Endodermal cell (in vitro differentiated cells): ENCODE data around the gene NLRP1. TPM values are rescaled to one million over a fixed set of nuclear protein-coding genes. Genes with fewer than 3 reads are reported as not detected.
A peak's percentile ranks its signal among the peaks of the same experiment; 100 is the strongest.

Experiments used
- DNase-seq: peaks from one replicate; pipeline ENCODE4 v3.0.0-alpha.2; 2017
- H3K27ac ChIP-seq: 2 replicates; pipeline ENCODE4 v1.5.1; 2013; ENCODE audit warnings: mild to moderate bottlenecking, low read depth, low read length, moderate library complexity
- H3K27me3 ChIP-seq: 2 replicates; pipeline ENCODE4 v1.6.1; 2013; ENCODE audit warnings: mild to moderate bottlenecking, low read length, moderate library complexity; ENCODE audit not compliant: insufficient read depth, control insufficient read depth, poor library complexity, severe bottlenecking
- H3K36me3 ChIP-seq: 2 replicates; pipeline ENCODE4 v1.7.0; 2013; ENCODE audit warnings: mild to moderate bottlenecking, low read length, moderate library complexity; ENCODE audit not compliant: control insufficient read depth, insufficient read depth
- H3K4me1 ChIP-seq: one replicate; pipeline ENCODE4 v1.7.0; 2013; ENCODE audit warnings: low read length; ENCODE audit not compliant: control insufficient read depth, insufficient read depth
- H3K4me3 ChIP-seq: 2 replicates; pipeline ENCODE4 v1.5.1; 2013; ENCODE audit warnings: mild to moderate bottlenecking, low read length, moderate library complexity
- H3K9ac ChIP-seq: 2 replicates; pipeline ENCODE4 v1.6.1; 2013; ENCODE audit warnings: mild to moderate bottlenecking, low read length, moderate library complexity; ENCODE audit not compliant: poor library complexity, severe bottlenecking; ENCODE audit errors: extremely low read depth
- H3K9me3 ChIP-seq: 2 replicates; pipeline ENCODE4 v1.6.1; 2013; ENCODE audit warnings: mild to moderate bottlenecking, low read length, moderate library complexity; ENCODE audit not compliant: control insufficient read depth
- H3K27ac Mint-ChIP-seq: 2 replicates; pipeline ENCODE4 v1.8.0; 2020; ENCODE audit warnings: mixed read lengths
- H3K27me3 Mint-ChIP-seq: 2 replicates; pipeline ENCODE4 v1.8.0; 2021; ENCODE audit warnings: mild to moderate bottlenecking, mixed read lengths; ENCODE audit not compliant: insufficient read depth
- H3K36me3 Mint-ChIP-seq: 2 replicates; pipeline ENCODE4 v1.8.0; 2020; ENCODE audit warnings: low read depth, mixed read lengths
- H3K4me1 Mint-ChIP-seq: 2 replicates; pipeline ENCODE4 v1.8.0; 2020; ENCODE audit warnings: mixed read lengths
- H3K4me3 Mint-ChIP-seq: 2 replicates; pipeline ENCODE4 v1.8.0; 2020; ENCODE audit warnings: mild to moderate bottlenecking, moderate library complexity, mixed read lengths
- H3K9me3 Mint-ChIP-seq: 2 replicates; pipeline ENCODE4 v1.8.0; 2020; ENCODE audit warnings: mild to moderate bottlenecking, mixed read lengths
- WGBS, 2 experiments: methylation state at CpG; one replicate each; pipeline versions ENCODE4 v1.1.5 to v1.1.7; 2013; ENCODE audit warnings: missing lambda C conversion rate in 2 of 2, mixed read lengths in 1 of 2; ENCODE audit not compliant: insufficient coverage in 1 of 2, insufficient read length in 1 of 2; 5-methylcytosine and 5-hydroxymethylcytosine counted together
- total RNA-seq, 2 donors: library from RNA; stranded (reverse); fragmentation: NEBNext Ultra II Directional in 1 of 2; extraction: Animal tissue kit (Norgen Biotek cat#: 25700) in 1 of 2; gene quantifications; 2 replicates in 1 of 2; 3 replicates in 1 of 2; pipeline ENCODE4 v1.2.1, GENCODE V29; 2021
- TF ChIP-seq, protein P1 (sequence below): fragments of 200-600 bp; sonication (generic); conservative IDR thresholded peaks from 2 replicates; pipeline ENCODE4 v1.5.0; 2021; ENCODE audit warnings: antibody characterized with exemption, mild to moderate bottlenecking

Gene NLRP1
- total RNA-seq, 2 donors from 2014 or later = 3.6 to 5.4 TPM

DNA sequence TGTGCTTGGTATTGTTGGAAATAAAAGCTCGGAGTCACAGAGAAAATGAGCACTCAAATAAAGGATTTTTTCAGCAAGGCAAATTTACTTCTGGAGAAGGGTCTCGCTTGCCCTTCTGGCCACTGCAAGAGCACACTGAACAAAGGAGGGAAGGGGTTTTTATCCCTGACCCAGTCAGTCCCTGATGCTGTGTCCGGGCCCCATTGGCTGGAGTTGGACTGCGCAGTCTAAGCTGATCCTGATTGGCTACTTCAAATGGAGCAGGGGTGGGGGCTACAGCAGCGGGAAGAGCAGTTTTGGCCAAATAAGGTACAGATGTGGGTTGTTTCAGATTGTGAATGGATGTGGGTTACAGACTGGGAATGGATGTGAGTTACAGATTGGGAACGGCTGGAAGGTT, 4.3 kb upstream of the NLRP1 start:
- Histone ChIP-seq H3K9me3 (no peaks in the 10 kb centered on the region), H3K36me3 (no peaks in the 10 kb centered on the region), H3K9ac (no peak overlapping the region), H3K27ac (no peak overlapping the region), H3K27me3 (no peaks in the 10 kb centered on the region), H3K4me1 (no peaks in the 10 kb centered on the region), H3K4me3 (no peak overlapping the region)
- 92 to 93% methylated on average over 4 to 6 of the region's 6 CpGs for WGBS, 2 experiments
- Mint-ChIP-seq H3K4me3 (no peak overlapping the region), H3K27me3 (no peaks in the 10 kb centered on the region), H3K9me3 (no peaks in the 10 kb centered on the region), H3K4me1 (no peaks in the 10 kb centered on the region), H3K27ac (no peak overlapping the region), H3K36me3 (no peaks in the 10 kb centered on the region)
- no peak for DNase-seq
- TF ChIP-seq, protein P1, sequence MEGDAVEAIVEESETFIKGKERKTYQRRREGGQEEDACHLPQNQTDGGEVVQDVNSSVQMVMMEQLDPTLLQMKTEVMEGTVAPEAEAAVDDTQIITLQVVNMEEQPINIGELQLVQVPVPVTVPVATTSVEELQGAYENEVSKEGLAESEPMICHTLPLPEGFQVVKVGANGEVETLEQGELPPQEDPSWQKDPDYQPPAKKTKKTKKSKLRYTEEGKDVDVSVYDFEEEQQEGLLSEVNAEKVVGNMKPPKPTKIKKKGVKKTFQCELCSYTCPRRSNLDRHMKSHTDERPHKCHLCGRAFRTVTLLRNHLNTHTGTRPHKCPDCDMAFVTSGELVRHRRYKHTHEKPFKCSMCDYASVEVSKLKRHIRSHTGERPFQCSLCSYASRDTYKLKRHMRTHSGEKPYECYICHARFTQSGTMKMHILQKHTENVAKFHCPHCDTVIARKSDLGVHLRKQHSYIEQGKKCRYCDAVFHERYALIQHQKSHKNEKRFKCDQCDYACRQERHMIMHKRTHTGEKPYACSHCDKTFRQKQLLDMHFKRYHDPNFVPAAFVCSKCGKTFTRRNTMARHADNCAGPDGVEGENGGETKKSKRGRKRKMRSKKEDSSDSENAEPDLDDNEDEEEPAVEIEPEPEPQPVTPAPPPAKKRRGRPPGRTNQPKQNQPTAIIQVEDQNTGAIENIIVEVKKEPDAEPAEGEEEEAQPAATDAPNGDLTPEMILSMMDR = no peak

DNA sequence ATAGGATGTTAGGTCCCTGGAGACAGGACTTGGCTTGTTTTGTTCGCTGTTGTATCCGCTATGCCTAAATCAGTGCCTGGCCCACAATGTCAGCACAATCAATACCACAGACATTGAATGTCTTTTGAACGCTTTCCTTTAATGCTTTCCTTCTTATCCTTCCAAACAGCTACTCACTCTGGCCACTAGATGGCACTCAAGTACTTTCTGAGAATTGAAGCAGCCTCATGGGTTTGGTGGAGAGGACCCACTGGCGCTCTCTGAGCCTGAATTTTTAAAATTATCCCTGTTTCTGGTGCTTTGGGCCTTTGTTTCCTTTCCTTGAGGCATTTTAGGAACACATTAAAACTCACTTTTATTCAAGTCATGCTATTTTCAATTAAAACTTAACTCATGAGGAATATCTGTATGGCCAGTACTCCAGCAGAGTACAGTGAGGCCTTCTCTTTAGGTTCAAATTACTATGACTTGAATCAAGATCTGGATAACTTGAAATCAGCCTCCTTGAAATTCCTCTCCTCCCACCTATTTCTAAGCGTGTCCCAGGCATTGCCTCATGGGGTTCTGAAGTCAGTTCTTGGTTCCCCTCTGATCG, 3.2 kb upstream of the NLRP1 start:
- Histone ChIP-seq H3K36me3 (no peaks in the 10 kb centered on the region), H3K4me1 (no peaks in the 10 kb centered on the region), H3K27me3 (no peaks in the 10 kb centered on the region), H3K27ac (no peak overlapping the region), H3K4me3 (no peak overlapping the region), H3K9me3 (no peaks in the 10 kb centered on the region), H3K9ac (no peak overlapping the region)
- H3K27me3 Mint-ChIP-seq = no peaks in the 10 kb centered on the region
- 29 to 36% methylated on average over 6 of the region's 6 CpGs for WGBS, 2 experiments
- TF ChIP-seq, protein P1 = peak; percentile 95
- peak; percentile 76 for DNase-seq
- H3K27ac Mint-ChIP-seq = no peak overlapping the region
- no peaks in the 10 kb centered on the region for H3K4me1 Mint-ChIP-seq
- H3K9me3 Mint-ChIP-seq = no peaks in the 10 kb centered on the region
- H3K36me3 Mint-ChIP-seq = no peaks in the 10 kb centered on the region
- no peak overlapping the region for H3K4me3 Mint-ChIP-seq

DNA sequence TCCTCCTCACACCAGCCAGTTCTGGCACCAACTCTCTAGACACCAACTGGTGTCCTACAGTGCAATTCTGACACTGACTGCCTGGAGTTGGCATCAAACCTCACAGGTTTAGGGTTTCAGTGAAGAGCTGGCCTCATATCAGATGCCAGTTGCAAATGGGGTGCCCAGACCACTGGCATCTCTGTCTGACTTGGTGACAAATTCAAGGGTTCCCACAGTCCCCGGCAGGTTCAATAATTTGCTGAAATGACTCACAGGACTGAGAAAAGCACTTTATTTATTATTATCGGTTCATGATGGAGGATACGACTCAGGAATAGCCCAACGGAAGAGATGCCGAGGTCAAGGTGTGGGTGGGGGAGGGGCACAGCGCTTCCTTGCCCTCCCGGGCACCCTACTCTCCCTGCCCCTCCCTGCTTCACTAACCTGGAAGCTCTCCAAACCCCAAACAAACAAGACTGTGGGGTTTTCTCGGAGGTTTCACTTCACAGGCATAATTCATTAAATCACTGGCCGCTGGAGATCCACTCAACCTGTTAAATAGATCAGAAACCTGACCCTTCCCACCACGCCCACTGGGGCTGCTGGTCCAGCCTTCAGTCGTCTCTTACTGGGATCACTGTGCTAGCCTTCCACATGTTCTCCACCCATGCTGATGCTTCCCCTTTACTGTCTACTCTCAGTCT, 1.7 kb upstream of the NLRP1 start:
- Histone ChIP-seq H3K4me1 (no peaks in the 10 kb centered on the region), H3K9me3 (no peaks in the 10 kb centered on the region), H3K9ac (no peak overlapping the region), H3K27me3 (no peaks in the 10 kb centered on the region), H3K27ac (no peak overlapping the region), H3K4me3 (no peak overlapping the region), H3K36me3 (no peaks in the 10 kb centered on the region)
- peak; percentile 61 for DNase-seq
- no peaks in the 10 kb centered on the region for H3K36me3 Mint-ChIP-seq
- 72 to 78% methylated on average over 5 to 11 of the region's 11 CpGs for WGBS, 2 experiments
- no peaks in the 10 kb centered on the region for H3K27me3 Mint-ChIP-seq
- H3K4me3 Mint-ChIP-seq = no peak overlapping the region
- no peak overlapping the region for H3K27ac Mint-ChIP-seq
- H3K9me3 Mint-ChIP-seq = no peaks in the 10 kb centered on the region
- TF ChIP-seq, protein P1 = no peak
- H3K4me1 Mint-ChIP-seq = no peaks in the 10 kb centered on the region
